ENCODE data around the gene BBS5. TPM values are rescaled to one million over a fixed set of nuclear protein-coding genes. Genes with fewer than 3 reads are reported as not detected.
"Not testable (repeated sequence)": the region's sequence is repeated elsewhere in the genome, so short reads cannot be mapped to it uniquely, and the experiment has no call there.

The BBS5 gene
- 7.5 TPM for total RNA-seq
- long read RNA-seq, partial matches to known transcripts: 6 of 6 reads
- long read RNA-seq, other reads (novel, unspliced or antisense): 0 of 6 reads

- ATAC-seq (peak; percentile 98), DNase-seq (peak; percentile 91)
- intact Hi-C loops (cut with micrococcal nuclease): no loop called here
These were observed at the start of gene BBS5 for GRCh38 chr2:169479257-169480078. BBS5 (plus strand) TSS chr2:169479494; CDS start chr2:169479554, 60 bp downstream.

- DNase-seq; intact Hi-C loops (cut with micrococcal nuclease); ATAC-seq: not testable (repeated sequence)
These were observed 47.5 kb upstream of the BBS5 start for GRCh38 chr2:169431772-169432171.

GRCh38 chr2:169434236-169434635 is 45.1 kb upstream of the BBS5 start:
- ATAC-seq; DNase-seq; intact Hi-C loops (cut with micrococcal nuclease): not testable (repeated sequence)

GRCh38 chr2:169438466-169439072 is 40.7 kb upstream of the BBS5 start:
- intact Hi-C loops (cut with micrococcal nuclease): no loop called here
- ATAC-seq: no peak
- no peak for DNase-seq

GRCh38 chr2:169439900-169440299 is 39.4 kb upstream of the BBS5 start:
- ATAC-seq (no peak), DNase-seq (no peak)
- intact Hi-C loops (cut with micrococcal nuclease): no loop called here

GRCh38 chr2:169446452-169446851 is 32.8 kb upstream of the BBS5 start:
- intact Hi-C loops (cut with micrococcal nuclease): no loop called here
- DNase-seq: no peak
- no peak for ATAC-seq

- intact Hi-C loops (cut with micrococcal nuclease): no loop called here
- DNase-seq: no peak
- ATAC-seq: no peak
These were observed 31.0 kb upstream of the BBS5 start for GRCh38 chr2:169448316-169448715.

- DNase-seq: no peak
- intact Hi-C loops (cut with micrococcal nuclease): no loop called here
- ATAC-seq: no peak
These were observed 30.4 kb upstream of the BBS5 start for GRCh38 chr2:169448865-169449264.

- intact Hi-C loops (cut with micrococcal nuclease): no loop called here
- ATAC-seq (peak; percentile 50), DNase-seq (no peak)
These were observed 27.2 kb upstream of the BBS5 start for GRCh38 chr2:169452080-169452479.

- DNase-seq: peak; percentile 12
- intact Hi-C loops (cut with micrococcal nuclease); ATAC-seq: not testable (repeated sequence)
These were observed 26.2 kb upstream of the BBS5 start for GRCh38 chr2:169453044-169453443.

GRCh38 chr2:169461143-169461542 is 18.2 kb upstream of the BBS5 start:
- intact Hi-C loops (cut with micrococcal nuclease): no loop called here
- no peak for DNase-seq
- no peak for ATAC-seq

GRCh38 chr2:169462896-169463695 is 16.2 kb upstream of the BBS5 start:
- DNase-seq (no peak), ATAC-seq (peak; percentile 23)
- intact Hi-C loops (cut with micrococcal nuclease): no loop called here

GRCh38 chr2:169464466-169464865 is 14.8 kb upstream of the BBS5 start:
- no peak for ATAC-seq
- intact Hi-C loops (cut with micrococcal nuclease): no loop called here

GRCh38 chr2:169464882-169465281 is 14.4 kb upstream of the BBS5 start:
- intact Hi-C loops (cut with micrococcal nuclease): no loop called here
- no peak for ATAC-seq
- DNase-seq: no peak

More at GRCh38 chr2:169464466-169464865, 14.8 kb upstream of the BBS5 start:
- DNase-seq: no peak

GRCh38 chr2:169468841-169469240 is 10.5 kb upstream of the BBS5 start:
- ATAC-seq (no peak), DNase-seq (no peak)
- intact Hi-C loops (cut with micrococcal nuclease): no loop called here

GRCh38 chr2:169469952-169470572 is 9.2 kb upstream of the BBS5 start:
- intact Hi-C loops (cut with micrococcal nuclease): no loop called here
- no peak for ATAC-seq
- DNase-seq: no peak

GRCh38 chr2:169472249-169472648 is 7.0 kb upstream of the BBS5 start:
- no peak for DNase-seq
- intact Hi-C loops (cut with micrococcal nuclease): no loop called here
- no peak for ATAC-seq

- ATAC-seq: no peak
- no peak for DNase-seq
- intact Hi-C loops (cut with micrococcal nuclease): no loop called here
These were observed 2.8 kb upstream of the BBS5 start for GRCh38 chr2:169476459-169476858.

GRCh38 chr2:169478339-169478738 is 955 bp upstream of the BBS5 start:
- intact Hi-C loops (cut with micrococcal nuclease): no loop called here
- DNase-seq (no peak), ATAC-seq (peak; percentile 27)
